GM10248 (cell line): Measurements from ENCODE around the gene NIPAL4.
"Not testable (repeated sequence)": the region's sequence is repeated elsewhere in the genome, so short reads cannot be mapped to it uniquely, and the experiment has no call there.

Experiments
- CTCF ChIA-PET: fragments of 300-600 bp; sonication (Branson Sonifier 250); formaldehyde crosslinking; extraction: SDS; loops from one replicate; lab custom pipeline; 2021; ENCODE audit warnings: antibody characterized with exemption; lab: Yijun Ruan, JAX
- POLR2A ChIA-PET: fragments of 350-650 bp; sonication (Branson Sonifier 250); formaldehyde crosslinking; extraction: SDS; loops from one replicate; lab custom pipeline; 2020; ENCODE audit warnings: antibody characterized with exemption; lab: Yijun Ruan, JAX
- DNase-seq: peaks from one replicate; pipeline ENCODE4 v3.0.0; 2012; ENCODE audit errors: extremely low spot score
- CTCF ChIP-seq: IDR thresholded peaks from 2 replicates; pipeline ENCODE4 v1.5.1; 2012; ENCODE audit warnings: mild to moderate bottlenecking, low read depth; ENCODE audit errors: extremely low read depth, missing control alignments, control extremely low read depth

The NIPAL4 gene

GRCh38 chr5:157481265-157481664 lies 21.3 kb downstream of the NIPAL4 start:
- TF ChIP-seq CTCF: no peak
- ChIA-PET CTCF (interaction anchor here (1.0 to 6.3 kb wide), 7 partner anchors 11 to 262 kb away, joined by 3 to 55 read pairs (median 6); partner anchors contain the start of gene LSM11), POLR2A (interaction anchor here (0.6 to 1.1 kb wide), 2 partner anchors 138 to 249 kb away, joined by 3 read pairs; no protein-coding TSS in a partner anchor)
- DNase-seq: no peak

- ChIA-PET POLR2A (no interaction called here), CTCF (interaction anchor here (1.8 to 6.3 kb wide), 5 partner anchors 11 to 261 kb away, joined by 5 to 55 read pairs (median 12); partner anchors contain the start of gene LSM11)
- DNase-seq: no peak
- no peak for TF ChIP-seq CTCF
These were observed 21.7 kb downstream of the NIPAL4 start for GRCh38 chr5:157481666-157482065.

GRCh38 chr5:157482702-157483101 lies 22.7 kb downstream of the NIPAL4 start:
- DNase-seq, POLR2A ChIA-PET, CTCF ChIA-PET: not testable (repeated sequence)

GRCh38 chr5:157484768-157485167 lies 24.8 kb downstream of the NIPAL4 start:
- no peak for DNase-seq
- ChIA-PET POLR2A (no interaction called here), CTCF (interaction anchor here (0.9 to 3.3 kb wide), 11 partner anchors 8 to 259 kb away, joined by 3 to 26 read pairs (median 5); partner anchors contain the start of genes LSM11 and NIPAL4)
- TF ChIP-seq CTCF: no peak

- ChIA-PET CTCF (interaction anchor here (0.9 to 3.3 kb wide), 14 partner anchors 8 to 258 kb away, joined by 3 to 26 read pairs (median 4); partner anchors contain the start of gene LSM11), POLR2A (no interaction called here)
- TF ChIP-seq CTCF: no peak
- no peak for DNase-seq
These were observed 25.3 kb downstream of the NIPAL4 start for GRCh38 chr5:157485340-157485739.

GRCh38 chr5:157485811-157486210 lies 25.8 kb downstream of the NIPAL4 start:
- peak; percentile 38 for DNase-seq
- ChIA-PET CTCF (interaction anchor here (1.0 to 3.3 kb wide), 12 partner anchors 9 to 258 kb away, joined by 3 to 26 read pairs (median 6); partner anchors contain the start of gene LSM11), POLR2A (no interaction called here)
- no peak for TF ChIP-seq CTCF

- ChIA-PET POLR2A (no interaction called here), CTCF (interaction anchor here (1.0 to 3.3 kb wide), 11 partner anchors 9 to 257 kb away, joined by 3 to 26 read pairs (median 6); partner anchors contain the start of gene LSM11)
- peak; percentile 34 for DNase-seq
- TF ChIP-seq CTCF: no peak
These were observed 26.2 kb downstream of the NIPAL4 start for GRCh38 chr5:157486221-157486681.
